Bronchial epithelial cell (primary cell): Measurements from ENCODE around the gene CHRD. TPM values are rescaled to one million over a fixed set of nuclear protein-coding genes. Genes with fewer than 3 reads are reported as not detected.

Source experiments
- DNase-seq: peaks from one replicate; pipeline ENCODE4 v3.0.0-alpha.2; 2010; ENCODE audit warnings: low read depth
- FAIRE-seq: peaks from 2 replicates; lab custom pipeline; 2011; peaks lifted over from hg19 to GRCh38; lab: Jason Lieb, UNC
- H3K27me3 ChIP-seq: 2 replicates; pipeline ENCODE4 v1.5.1; 2011; ENCODE audit warnings: low read length; ENCODE audit not compliant: control insufficient read depth, insufficient read depth
- H3K36me3 ChIP-seq: 2 replicates; pipeline ENCODE4 v1.5.1; 2011; ENCODE audit warnings: low read length; ENCODE audit not compliant: control insufficient read depth, insufficient read depth
- H3K4me3 ChIP-seq: 2 replicates; pipeline ENCODE4 v1.5.1; 2011; ENCODE audit warnings: mild to moderate bottlenecking, low read depth, low read length, control low read depth
- CTCF ChIP-seq: IDR thresholded peaks from 2 replicates; pipeline ENCODE4 v1.5.1; 2011; ENCODE audit warnings: mild to moderate bottlenecking, moderate library complexity, low read length, control low read depth, inconsistent platforms; ENCODE audit not compliant: insufficient read depth, severe bottlenecking
- total RNA-seq: library from RNA; depleted of rRNA; stranded (reverse); fragments of >200 nt; gene quantifications from 2 replicates; pipeline ENCODE4 v1.2.1, GENCODE V29; 2014

The CHRD gene
- total RNA-seq, 1 donor from 2014 or later = not detected

- no peak overlapping the region for H3K4me3 ChIP-seq
- DNase-seq = no peak
- no peaks in the 10 kb centered on the region for H3K27me3 ChIP-seq
- peaks cover 4% of the 10 kb centered on the region for H3K36me3 ChIP-seq
- TF ChIP-seq CTCF = peak; percentile 85
- no peak for FAIRE-seq
Observed at GRCh38 chr3:184354121-184354728, 25.6 kb upstream of the CHRD start.

DNA sequence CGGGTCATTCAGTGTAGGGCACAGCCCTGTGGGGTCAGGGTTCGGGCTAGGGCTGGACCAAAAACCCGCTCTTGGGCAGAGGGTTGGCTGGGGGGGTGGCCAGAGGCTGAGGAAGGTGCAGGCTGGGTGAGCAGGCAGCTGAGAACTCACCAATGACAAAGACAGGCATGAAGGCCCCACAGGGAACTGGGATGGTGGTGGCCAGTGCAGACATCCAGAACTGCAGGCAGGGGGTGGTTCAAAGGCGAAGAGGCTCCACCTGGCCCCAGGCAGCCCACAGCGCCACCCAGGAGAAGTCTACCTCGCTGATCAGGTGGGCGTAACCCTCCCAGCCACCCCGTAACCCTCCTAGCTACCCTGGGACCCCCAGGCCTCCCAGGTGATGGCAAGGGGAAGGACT, 25.1 kb upstream of the CHRD start:
- Histone ChIP-seq H3K36me3 (peaks cover 4% of the 10 kb centered on the region), H3K4me3 (no peak overlapping the region), H3K27me3 (no peaks in the 10 kb centered on the region)
- FAIRE-seq = no peak
- DNase-seq = no peak
- no peak for TF ChIP-seq CTCF

DNA sequence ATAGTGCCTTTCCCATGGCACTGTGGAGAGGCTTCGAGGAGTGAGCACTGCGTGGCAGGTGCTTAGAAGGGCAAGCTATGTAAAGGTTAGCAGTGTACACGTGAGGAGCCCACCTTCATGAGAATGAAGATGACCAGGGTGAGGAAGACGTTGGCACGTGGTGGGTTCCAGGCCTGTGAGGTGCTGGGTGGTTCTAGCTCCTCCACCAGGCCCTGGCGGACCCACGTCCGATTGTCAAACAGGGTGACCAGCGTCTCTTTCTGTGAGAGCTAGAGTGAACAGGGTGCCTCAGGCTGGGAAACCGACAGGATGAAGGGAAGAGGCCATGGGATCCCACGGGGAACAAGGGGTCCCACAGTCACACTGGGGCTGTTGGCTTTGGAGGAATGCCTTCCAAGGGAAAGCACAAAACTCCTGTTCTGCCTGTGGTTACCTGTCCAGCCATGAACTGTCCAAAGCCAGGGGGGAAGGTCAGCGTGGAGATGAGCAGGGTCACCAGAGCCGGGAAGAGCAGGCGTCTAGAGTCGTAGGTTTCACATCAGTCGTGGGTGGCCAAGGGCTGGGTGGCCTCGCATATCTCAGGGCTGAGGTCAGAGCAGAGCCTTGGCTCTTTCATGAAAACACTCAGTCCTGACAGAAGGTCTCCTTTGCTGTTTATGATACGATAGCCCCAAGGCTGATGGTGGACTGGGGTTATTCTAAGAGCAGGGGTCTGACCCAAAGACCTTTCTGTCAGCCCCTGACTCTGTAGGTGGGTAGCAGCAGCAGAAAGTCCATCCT, 24.4 kb upstream of the CHRD start:
- TF ChIP-seq CTCF = no peak
- FAIRE-seq = peak; percentile 47
- peaks cover 4% of the 10 kb centered on the region for H3K36me3 ChIP-seq
- no peak overlapping the region for H3K4me3 ChIP-seq
- H3K27me3 ChIP-seq = no peaks in the 10 kb centered on the region
- no peak for DNase-seq

DNA sequence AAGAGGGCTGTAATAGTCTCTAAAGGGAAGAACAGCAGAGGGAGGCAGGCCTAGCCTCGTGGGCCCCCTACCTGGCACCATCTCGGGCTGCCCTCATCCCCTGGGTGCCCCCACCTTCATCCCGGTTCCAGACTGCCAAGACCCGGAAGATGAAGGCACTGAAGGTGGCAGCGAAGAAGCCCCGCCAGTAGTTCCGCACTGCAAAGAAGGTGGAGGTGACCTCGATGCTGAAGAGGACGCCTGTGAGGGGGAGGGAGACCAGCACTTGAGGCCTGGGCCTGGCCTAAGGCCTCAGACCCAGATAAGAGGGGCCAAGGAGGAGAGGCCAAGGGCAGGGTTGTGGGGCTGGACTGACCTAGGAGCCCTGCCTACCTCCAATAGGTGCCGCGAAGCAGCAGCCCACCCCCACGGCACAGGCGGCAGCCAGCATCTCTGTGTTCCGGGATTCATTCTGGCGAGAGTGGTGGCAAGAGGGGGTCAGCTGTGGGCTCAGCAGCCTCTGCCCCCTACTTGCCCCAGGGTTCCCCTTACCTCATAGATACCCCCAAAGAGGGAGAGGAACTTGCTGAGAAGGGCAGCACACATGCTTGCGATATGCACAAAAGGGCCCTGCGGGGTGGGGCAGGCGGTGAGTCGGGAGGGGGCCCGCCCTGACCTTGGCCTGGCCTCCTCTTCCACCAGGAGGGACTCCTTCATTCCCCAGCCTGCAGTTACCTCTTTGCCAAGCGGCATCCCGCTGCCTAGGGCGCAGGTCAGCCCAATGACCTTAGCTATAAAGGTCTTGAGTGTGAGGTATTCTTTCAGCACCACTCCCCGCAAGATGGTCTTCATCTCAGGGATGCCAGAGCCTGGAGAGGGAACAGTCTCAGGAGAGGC, 22.4 kb upstream of the CHRD start:
- Histone ChIP-seq H3K36me3 (peaks cover 4% of the 10 kb centered on the region), H3K4me3 (no peak overlapping the region), H3K27me3 (no peaks in the 10 kb centered on the region)
- no peak for TF ChIP-seq CTCF
- no peak for DNase-seq
- FAIRE-seq = no peak

GRCh38 chr3:184358124-184358767, 21.6 kb upstream of the CHRD start:
- Histone ChIP-seq H3K4me3 (no peak overlapping the region), H3K27me3 (no peaks in the 10 kb centered on the region), H3K36me3 (peaks cover 4% of the 10 kb centered on the region)
- FAIRE-seq (no peak), DNase-seq (no peak)
- TF ChIP-seq CTCF = no peak
